Measurements from ENCODE around the gene METTL23. TPM values are rescaled to one million over a fixed set of nuclear protein-coding genes. Genes with fewer than 3 reads are reported as not detected.

Gene METTL23
- total RNA-seq, 1 experiment from 2014 or later, result 37.7 TPM

GRCh38 chr17:76735006-76735405, 8.4 kb downstream of the METTL23 start:
- no peak for DNase-seq
- peak overlapping the region; percentile 29 for H3K4me3 ChIP-seq (ENCODE audit: low read depth, low read length)
- no peaks in the 10 kb centered on the region for H3K27me3 ChIP-seq (replicated peaks; ENCODE audit: control insufficient read depth, insufficient read depth, low read length)
- TF ChIP-seq, protein P1, sequence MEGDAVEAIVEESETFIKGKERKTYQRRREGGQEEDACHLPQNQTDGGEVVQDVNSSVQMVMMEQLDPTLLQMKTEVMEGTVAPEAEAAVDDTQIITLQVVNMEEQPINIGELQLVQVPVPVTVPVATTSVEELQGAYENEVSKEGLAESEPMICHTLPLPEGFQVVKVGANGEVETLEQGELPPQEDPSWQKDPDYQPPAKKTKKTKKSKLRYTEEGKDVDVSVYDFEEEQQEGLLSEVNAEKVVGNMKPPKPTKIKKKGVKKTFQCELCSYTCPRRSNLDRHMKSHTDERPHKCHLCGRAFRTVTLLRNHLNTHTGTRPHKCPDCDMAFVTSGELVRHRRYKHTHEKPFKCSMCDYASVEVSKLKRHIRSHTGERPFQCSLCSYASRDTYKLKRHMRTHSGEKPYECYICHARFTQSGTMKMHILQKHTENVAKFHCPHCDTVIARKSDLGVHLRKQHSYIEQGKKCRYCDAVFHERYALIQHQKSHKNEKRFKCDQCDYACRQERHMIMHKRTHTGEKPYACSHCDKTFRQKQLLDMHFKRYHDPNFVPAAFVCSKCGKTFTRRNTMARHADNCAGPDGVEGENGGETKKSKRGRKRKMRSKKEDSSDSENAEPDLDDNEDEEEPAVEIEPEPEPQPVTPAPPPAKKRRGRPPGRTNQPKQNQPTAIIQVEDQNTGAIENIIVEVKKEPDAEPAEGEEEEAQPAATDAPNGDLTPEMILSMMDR (IDR thresholded peaks at IDR 0.05; ENCODE audit: insufficient read depth in 1 of 2, low read depth in 1 of 2, low read length in 1 of 2, severe bottlenecking in 1 of 2, unreplicated experiment in 1 of 2), result no peak
- H3K9me3 ChIP-seq, result no peaks in the 10 kb centered on the region
- peaks cover 11% of the 10 kb centered on the region for H3K36me3 ChIP-seq (ENCODE audit: control insufficient read depth, insufficient read depth, low read length)
- Mint-ChIP-seq H3K36me3 (ENCODE audit: insufficient read depth, unreplicated experiment) (peaks cover 88% of the 10 kb centered on the region), H3K9me3 (ENCODE audit: unreplicated experiment) (no peaks in the 10 kb centered on the region), H3K27ac (ENCODE audit: unreplicated experiment) (peak overlapping the region; percentile 96), H3K27me3 (ENCODE audit: insufficient read depth, unreplicated experiment) (no peaks in the 10 kb centered on the region), H3K4me1 (ENCODE audit: low read depth, unreplicated experiment) (peaks cover 21% of the 10 kb centered on the region), H3K4me3 (ENCODE audit: unreplicated experiment) (peak overlapping the region; percentile 96)
- CTCF ChIA-PET, result interaction anchor here (0.7 to 1.4 kb wide), 2 partner anchors 8 to 46 kb away, joined by 3 to 4 read pairs; partner anchors contain the start of gene METTL23
- no TSS peak for BruUV-seq (replicated peaks)
- peaks cover 18% of the 10 kb centered on the region for H3K4me1 ChIP-seq
- POLR2A ChIA-PET, result no interaction called here
- intact Hi-C loops (cut with micrococcal nuclease; ENCODE audit: unreplicated experiment), result no loop called here

DNA sequence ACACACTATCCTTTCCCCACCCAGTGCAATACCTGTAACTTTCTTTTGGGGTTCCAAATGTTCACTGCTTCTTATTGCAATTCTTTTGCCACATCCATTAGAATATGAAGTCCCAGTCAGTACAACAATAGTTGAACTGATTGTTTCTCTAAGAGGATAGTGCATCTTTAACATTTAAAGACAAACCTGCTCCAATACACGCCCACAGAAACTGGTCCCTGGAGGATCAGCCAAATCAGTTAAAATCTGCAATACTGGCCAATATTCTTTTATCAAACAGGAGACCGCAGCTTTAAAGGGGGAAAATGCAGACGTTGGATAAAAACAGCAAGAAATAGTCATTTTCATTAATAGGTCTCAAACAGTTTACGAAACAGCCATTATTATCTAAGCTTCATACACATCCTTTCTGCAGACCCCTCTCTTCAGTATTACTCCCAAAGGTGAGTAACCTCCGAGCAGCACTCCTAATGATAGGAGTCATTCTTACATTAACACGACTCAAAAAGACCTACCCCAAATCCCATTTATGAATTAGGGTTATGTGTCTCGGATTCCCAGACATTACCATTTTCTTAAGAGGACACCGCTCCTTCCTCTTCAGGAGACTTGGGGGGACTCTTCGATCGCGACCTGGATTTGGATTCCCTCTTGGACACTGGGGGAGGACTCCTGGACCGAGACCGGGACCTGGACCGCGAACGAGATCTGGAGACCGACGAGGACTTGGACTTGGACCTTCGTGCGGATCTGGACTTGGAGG, 9.1 kb downstream of the METTL23 start:
- H3K27me3 Mint-ChIP-seq (ENCODE audit: insufficient read depth, unreplicated experiment), result no peaks in the 10 kb centered on the region
- no TSS peak for BruUV-seq (replicated peaks)
- intact Hi-C loops (cut with micrococcal nuclease; ENCODE audit: unreplicated experiment), result no loop called here
- Histone ChIP-seq H3K27me3 (replicated peaks; ENCODE audit: control insufficient read depth, insufficient read depth, low read length) (no peaks in the 10 kb centered on the region), H3K36me3 (ENCODE audit: control insufficient read depth, insufficient read depth, low read length) (peaks cover 11% of the 10 kb centered on the region), H3K9me3 (no peaks in the 10 kb centered on the region), H3K4me3 (ENCODE audit: low read depth, low read length) (peak overlapping the region; percentile 97), H3K4me1 (peaks cover 18% of the 10 kb centered on the region)
- peak overlapping the region; percentile 96 for H3K27ac Mint-ChIP-seq (ENCODE audit: unreplicated experiment)
- H3K4me1 Mint-ChIP-seq (ENCODE audit: low read depth, unreplicated experiment), result peaks cover 21% of the 10 kb centered on the region
- peaks cover 82% of the 10 kb centered on the region for H3K36me3 Mint-ChIP-seq (ENCODE audit: insufficient read depth, unreplicated experiment)
- peak overlapping the region; percentile 96 for H3K4me3 Mint-ChIP-seq (ENCODE audit: unreplicated experiment)
- ChIA-PET CTCF (interaction anchor here (1.4 kb wide), 1 partner anchor 8 kb away, joined by 4 read pairs; the partner anchor contains the start of gene METTL23), POLR2A (interaction anchor here (0.7 to 1.1 kb wide), 2 partner anchors 8 to 555 kb away, joined by 4 to 9 read pairs; no protein-coding TSS in a partner anchor)
- H3K9me3 Mint-ChIP-seq (ENCODE audit: unreplicated experiment), result no peaks in the 10 kb centered on the region
- no peak for DNase-seq
- TF ChIP-seq, protein P1 (IDR thresholded peaks at IDR 0.05; ENCODE audit: insufficient read depth in 1 of 2, low read depth in 1 of 2, low read length in 1 of 2, severe bottlenecking in 1 of 2, unreplicated experiment in 1 of 2), result no peak

- Histone ChIP-seq H3K4me1 (peaks cover 18% of the 10 kb centered on the region), H3K9me3 (no peaks in the 10 kb centered on the region), H3K4me3 (ENCODE audit: low read depth, low read length) (peak overlapping the region; percentile 97), H3K27me3 (replicated peaks; ENCODE audit: control insufficient read depth, insufficient read depth, low read length) (no peaks in the 10 kb centered on the region), H3K36me3 (ENCODE audit: control insufficient read depth, insufficient read depth, low read length) (peaks cover 11% of the 10 kb centered on the region)
- no TSS peak for BruUV-seq (replicated peaks)
- H3K27me3 Mint-ChIP-seq (ENCODE audit: insufficient read depth, unreplicated experiment), result no peaks in the 10 kb centered on the region
- peaks cover 21% of the 10 kb centered on the region for H3K4me1 Mint-ChIP-seq (ENCODE audit: low read depth, unreplicated experiment)
- TF ChIP-seq, protein P1 (IDR thresholded peaks at IDR 0.05; ENCODE audit: insufficient read depth in 1 of 2, low read depth in 1 of 2, low read length in 1 of 2, severe bottlenecking in 1 of 2, unreplicated experiment in 1 of 2), result peak; percentile 8 to 15
- no peaks in the 10 kb centered on the region for H3K9me3 Mint-ChIP-seq (ENCODE audit: unreplicated experiment)
- peak overlapping the region; percentile 96 for H3K27ac Mint-ChIP-seq (ENCODE audit: unreplicated experiment)
- intact Hi-C loops (cut with micrococcal nuclease; ENCODE audit: unreplicated experiment), result loop anchor here (1.0 kb wide), 1 partner anchor 25 kb away; no protein-coding TSS in a partner anchor
- peak overlapping the region; percentile 96 for H3K4me3 Mint-ChIP-seq (ENCODE audit: unreplicated experiment)
- peak; percentile 75 to 82 for DNase-seq
- peaks cover 82% of the 10 kb centered on the region for H3K36me3 Mint-ChIP-seq (ENCODE audit: insufficient read depth, unreplicated experiment)
- CTCF ChIA-PET, result interaction anchor here (0.7 to 1.4 kb wide), 2 partner anchors 9 kb away, joined by 3 to 4 read pairs; partner anchors contain the start of gene METTL23
- POLR2A ChIA-PET, result interaction anchor here (0.6 to 1.6 kb wide), 5 partner anchors 9 to 555 kb away, joined by 3 to 17 read pairs (median 5); no protein-coding TSS in a partner anchor
These were observed 9.9 kb downstream of the METTL23 start for GRCh38 chr17:76736349-76737081.

Data from Caco-2 (cell line).